ENCODE data around the gene DCHS1.

DCHS1 gene

DNA sequence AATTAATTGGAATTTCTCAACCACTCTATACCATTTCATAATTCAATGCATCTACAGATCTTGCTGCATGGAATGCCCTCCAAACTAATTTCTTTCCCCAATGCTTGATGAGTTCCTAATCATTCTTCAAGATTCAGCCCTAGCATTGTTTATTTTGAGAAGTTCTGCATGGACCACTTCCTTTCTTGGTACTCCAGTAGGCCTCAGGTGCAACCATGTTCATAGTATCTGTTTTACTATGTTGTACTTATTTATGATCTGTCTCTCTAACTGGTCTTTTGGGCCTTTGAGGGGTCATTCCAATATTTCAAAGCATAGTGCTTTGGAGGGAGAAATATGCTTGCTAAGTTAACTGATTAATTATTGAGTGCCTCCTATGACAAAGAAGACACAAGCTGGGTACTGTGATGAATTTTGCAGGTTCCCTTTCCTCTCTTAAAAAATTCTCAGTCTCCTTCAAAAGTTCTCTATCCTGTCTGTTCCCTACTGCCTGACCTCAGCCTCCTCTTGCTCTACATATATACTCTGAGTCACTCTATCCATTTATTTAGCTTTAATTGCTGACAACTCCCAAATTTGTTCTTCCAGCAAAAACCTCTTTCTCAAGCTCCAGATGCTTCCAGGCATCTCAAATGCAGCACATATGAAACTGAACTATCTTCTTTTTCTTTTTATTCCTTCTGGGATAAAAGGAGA, 18.1 kb upstream of the DCHS1 start:
- no peak for DNase-seq

DNA sequence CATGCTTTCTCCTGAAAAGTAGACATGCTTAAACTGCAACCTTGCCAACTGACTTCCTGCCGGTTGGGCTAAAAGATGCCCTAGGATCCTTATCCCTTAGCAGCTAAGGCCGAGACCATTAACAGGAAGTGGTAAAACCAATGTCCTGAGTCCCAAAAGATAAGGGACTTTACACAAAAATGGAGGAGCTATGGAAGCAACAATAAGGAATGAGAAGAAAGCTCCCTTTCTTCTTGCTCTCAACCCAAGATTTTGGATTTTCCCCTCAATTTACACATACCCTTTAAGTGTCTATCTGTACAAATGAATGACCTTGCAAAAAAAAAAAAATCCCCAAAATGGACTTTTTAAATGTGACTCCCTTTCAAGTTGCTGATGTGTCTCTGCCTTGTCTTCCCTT, 16.4 kb upstream of the DCHS1 start:
- no peak for DNase-seq

DNA sequence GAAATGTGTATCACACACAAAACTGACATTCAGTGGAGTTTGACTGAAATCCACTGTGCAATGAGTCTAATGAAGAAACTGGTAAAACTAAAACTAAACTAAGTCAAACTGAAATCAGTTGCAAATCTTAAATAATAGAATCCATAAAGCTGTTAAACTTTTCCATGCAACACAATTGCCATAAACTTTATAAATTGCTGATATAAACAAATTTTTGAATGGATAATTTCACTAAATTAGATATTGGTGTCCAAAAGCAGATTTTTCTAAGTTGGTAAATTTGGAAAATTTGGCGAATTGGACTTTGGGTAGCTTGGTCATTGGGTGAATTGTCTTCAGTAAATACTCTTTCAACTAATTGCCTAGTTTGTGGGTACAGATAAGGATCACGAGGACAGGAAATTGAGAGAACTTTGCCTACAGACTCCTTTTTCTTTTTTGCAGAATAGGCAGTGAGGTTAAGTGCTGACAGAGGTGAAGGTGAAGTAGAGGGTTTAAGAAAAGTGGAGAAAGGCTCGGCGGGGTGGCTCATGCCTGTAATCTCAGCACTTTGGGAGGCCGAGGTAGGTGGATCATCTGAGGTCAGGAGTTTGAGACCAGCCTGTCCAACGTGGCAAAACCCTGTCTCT, 14.7 kb upstream of the DCHS1 start:
- DNase-seq: no peak

DNA sequence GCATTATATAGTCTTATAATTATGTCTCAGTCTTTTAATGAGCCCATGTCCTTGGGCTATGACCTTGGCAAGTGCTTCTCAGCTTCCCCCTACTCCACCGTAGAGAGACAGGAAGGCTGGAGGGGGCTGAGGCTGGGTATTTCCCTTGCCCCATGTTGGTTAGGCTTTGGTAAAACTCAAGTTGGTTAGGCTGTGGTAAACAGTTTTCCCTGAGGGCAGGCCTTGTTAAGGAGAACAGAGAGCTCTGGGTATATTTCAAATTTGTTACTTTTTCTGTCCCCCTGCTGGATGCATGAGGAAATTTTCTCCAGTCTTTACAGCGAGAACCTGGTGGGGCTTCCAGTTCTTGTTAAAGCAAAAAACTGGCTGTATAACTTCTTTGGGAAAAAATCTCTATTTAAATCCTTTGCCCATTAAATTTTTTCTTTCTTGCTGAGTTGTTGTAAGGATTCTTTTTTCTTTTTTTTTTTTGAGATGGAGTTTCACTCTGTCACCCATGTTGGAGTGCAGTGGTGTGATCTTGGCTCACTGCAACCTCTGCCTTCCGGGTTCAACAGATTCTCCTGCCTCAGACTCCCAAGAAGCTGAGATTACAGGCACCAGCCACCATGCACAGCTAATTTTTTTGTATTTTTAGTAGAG, 12.2 kb upstream of the DCHS1 start:
- DNase-seq: peak; percentile 18

DNA sequence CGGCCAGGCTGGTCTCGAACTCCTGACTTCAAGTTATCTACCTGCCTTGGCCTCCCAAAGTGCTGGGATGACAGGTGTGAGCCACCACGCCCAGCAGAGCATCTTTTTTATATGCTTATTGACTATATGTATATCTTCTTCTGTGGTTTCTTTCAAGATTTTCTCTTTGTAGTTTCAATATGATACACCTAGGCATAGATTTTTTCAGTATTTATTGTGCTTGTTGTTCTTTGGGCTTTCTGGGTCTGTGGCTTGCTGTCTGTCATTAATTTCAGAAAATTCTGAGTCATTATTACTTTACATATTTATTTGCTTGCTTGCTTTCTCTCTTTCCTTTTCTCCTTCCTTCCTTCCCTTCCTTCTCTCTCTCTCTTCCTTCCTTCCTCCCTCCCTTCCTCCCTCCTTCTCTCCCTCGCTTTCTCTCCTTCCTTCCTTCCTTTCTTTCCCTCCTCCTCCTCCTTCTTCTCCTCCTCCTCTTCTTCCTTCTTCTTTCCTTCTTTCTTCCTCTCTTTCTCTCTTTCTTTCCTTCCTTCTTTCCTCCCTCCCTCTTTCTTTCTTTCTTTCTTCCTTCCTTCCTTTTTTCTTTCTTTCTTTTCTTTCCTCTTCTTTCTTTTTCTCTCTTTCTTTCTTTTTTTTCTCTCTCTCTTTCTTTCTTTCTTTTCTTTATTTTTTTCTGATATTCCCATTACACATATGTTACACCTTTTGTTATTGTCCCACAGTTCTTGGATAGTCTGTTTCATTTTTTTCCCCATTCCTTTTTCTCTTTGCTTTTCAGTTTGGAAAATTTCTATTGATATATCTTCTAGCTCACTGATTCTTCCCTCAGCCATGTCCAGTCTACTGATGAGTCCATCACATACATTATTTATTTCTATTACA, 10.9 kb upstream of the DCHS1 start:
- no peak for DNase-seq

DNA sequence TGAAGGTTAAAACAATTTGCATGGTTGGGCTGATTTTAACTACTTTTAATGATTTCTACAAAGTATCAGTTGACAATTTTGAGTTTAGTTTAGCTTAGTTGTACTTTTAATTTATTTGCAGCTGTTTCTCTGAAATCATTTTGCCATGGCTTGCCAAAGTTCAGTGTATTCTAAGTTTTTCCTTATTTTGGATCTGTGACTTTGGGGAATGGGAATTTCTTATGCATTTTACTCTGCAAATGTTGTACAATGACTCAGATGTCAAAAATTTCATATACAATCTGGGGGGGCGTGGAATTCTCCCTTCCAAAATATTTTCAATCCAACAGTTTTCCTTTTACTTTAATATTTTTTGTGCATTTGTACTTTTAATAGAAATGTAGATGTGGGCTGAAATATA, 8.9 kb upstream of the DCHS1 start:
- DNase-seq: no peak

DNA sequence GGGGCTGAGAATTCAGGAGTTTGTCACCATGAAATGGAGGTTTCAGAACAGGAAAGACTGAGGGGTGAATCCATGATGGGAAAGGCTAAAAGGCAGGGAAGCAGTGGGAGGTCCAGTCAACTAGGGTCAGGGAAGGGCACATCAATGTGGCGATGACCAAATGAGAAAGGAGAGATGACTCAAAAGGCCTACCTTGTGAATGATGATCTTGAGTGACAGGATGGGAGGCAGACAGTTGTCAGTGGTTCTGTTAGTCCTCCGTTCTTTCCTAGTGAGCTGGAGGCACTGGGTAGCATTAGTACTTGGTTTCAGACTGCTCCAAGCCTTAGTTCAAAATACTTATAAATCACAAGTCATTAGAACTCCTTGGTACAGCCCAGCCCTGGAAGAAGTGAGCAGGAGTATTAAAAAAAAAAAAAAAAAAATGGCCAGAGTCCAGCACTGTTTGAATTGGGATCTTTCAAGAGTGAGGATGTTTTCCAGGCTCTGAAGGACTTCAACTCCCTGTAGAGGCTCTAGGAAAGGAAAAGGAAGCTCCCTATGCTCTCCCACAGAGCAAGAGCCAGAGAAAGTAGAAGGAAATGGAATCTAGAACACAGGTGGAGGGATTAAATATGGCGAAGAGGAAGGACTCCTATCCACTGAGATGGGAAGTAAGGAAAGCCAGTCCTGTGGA, 8.3 kb upstream of the DCHS1 start:
- DNase-seq: no peak

DNA sequence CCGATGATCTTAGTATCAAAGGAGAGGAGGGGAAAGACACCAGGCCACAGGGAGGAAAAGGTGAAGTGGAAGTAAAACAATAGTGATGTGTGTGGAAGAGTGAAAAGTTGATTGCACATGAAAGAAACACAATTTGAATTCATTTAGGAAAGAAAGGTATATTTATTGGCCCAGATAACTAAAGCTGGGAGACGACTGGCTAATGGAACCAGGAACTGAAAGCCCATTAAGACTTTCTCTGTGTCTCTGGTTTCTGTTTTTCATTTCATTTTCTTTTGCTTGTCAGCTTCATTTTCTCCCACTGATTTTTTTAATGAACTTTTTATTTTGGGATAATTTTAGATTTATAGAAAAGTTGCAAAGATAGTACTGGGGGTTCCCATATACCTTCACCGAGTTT, 5.1 kb upstream of the DCHS1 start:
- DNase-seq: no peak

DNA sequence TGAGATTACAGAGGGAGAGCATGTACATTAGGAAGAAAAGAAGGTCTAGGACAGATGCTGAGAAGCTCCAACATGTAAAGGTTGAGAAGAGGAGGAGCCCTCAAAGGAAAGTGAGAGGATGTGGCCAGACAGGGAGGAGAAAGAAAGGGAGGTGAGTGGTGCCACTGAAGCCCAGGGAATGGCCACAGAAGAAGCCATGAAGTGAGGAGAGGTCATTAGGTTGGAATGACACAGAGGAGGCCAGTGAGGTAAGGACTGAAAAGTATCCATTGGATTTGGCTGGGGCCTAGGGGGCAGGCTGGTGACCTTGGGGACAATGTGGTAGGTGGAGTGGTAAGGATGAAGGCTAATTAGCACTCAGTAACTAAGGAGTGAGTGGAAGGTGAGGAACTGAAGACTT, 3.0 kb upstream of the DCHS1 start:
- no peak for DNase-seq

DNA sequence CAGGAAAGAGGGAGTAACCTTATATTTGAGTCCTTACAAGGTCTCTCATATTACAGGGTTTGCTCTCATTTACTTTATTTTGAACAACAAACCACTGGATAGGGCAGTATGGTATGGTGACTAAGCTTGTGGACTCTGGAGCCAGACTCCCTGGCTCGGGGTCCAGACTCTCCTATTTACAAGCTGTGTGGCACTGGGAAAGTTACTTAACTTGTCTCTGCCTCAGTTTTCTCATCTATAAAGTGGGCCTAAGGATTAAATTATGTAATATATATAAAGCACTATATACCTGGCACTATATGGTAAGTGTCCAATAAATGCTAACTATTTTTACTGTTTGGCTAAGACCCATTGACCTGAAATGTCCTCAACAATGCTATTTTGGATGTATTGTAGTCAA, 1.7 kb upstream of the DCHS1 start:
- no peak for DNase-seq

DNA sequence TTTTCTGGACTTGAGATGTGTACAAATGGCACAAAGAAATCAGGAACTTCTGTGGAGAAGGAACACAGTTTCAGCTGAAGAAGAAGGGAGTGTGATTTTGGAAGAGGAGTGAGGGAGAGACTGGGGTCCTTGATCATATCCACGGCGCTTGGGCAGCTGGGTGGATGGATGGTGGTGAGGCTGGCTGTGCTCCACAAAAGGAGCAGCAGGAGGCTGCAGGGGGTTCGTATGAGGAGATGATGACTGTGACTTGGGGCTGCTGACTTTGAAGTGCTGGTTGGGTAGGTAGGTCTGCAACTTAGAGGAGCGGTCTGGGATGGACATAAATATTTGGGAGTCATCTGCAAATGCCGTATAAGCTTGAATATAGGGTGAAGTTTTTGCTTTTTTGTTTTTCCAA, 1.3 kb upstream of the DCHS1 start:
- DNase-seq: no peak

DNA sequence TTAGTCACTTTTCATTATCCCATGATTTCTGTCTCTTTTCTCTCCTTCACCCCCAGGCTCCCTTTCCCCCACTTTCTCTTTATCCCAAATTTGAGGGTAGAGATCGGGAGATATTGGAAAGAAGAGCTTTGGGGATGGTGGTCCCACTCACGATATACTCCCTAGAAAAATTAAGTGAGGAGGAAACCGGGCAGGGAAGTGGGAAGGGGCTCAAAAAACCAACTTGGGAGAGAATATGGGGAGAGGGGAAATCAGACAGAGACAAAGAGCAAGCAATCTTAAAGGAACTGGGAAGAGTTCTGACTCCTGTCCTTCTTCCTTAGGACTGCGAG, 941 bp upstream of the DCHS1 start:
- DNase-seq: no peak

DNA sequence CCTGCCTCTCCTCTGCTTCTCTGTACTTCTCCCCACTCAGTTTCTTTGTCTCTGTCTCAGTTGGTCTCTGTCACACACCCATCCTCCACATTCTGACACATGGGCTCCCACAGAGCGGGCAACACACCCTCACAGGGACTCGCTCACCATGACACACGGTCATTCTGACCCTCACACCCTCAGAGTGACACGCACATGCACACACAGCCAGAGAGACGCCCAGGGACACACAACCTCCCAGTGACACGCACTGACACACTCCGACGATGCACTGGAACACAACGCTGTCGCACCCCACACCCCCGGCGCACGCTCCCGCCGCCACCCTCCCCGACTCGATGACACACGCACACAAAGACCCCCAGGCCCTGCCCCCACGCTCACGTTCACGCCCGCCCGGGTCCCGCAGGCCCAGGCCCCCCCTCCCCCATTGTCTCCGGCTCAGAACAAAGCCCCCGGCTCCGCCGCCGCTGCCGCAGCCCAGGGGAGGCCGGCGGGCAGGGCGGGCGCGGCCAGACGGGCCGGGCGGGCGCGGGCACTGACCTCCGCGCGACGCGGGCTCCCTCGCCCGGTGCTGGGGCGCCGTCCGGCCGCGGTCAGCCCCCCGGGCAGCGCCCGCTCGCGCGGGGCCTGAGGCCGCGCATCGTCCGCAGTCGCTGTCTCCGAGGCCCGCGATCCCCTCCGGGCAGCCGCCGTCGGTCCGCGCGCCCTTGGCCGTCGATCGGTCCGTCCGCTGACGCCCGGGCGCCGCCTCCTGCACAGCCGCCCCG, 404 bp downstream of the DCHS1 start:
- DNase-seq: no peak

DNA sequence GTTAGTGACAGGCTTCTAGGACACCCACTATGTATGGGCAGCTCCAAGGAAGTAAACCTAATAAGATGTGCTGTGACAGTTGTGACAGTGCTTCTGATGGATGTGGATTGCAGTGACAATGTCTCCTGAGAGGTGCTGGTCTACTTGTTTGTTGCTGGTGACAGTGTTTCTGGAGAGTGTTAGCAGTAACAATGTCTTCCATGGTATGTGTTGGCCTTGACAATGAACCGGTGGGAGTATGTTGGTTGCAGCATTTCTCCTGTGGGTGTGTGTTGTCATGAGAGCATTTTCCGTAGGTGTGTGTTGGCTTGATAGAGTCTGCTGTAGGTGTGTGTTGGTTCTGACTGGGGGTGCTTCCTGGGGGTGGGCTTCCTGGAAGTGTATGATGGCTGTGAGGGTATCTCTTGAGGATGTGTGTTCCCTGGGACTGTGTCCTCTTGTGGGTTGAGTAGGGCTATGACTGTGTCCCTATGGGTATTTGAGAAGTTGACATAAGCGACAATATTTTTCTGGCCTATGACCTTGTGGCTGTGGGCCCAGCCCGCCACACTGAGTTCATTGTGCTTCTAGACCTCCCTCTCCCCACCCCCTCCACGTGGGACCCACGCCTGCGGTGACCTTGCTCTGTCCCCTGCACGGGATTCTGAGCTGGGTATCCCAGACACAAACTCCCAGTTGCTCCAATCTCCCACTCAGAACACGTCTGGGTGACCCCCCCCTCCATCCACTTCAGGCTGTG, 1.2 kb downstream of the DCHS1 start:
- DNase-seq: no peak

DNA sequence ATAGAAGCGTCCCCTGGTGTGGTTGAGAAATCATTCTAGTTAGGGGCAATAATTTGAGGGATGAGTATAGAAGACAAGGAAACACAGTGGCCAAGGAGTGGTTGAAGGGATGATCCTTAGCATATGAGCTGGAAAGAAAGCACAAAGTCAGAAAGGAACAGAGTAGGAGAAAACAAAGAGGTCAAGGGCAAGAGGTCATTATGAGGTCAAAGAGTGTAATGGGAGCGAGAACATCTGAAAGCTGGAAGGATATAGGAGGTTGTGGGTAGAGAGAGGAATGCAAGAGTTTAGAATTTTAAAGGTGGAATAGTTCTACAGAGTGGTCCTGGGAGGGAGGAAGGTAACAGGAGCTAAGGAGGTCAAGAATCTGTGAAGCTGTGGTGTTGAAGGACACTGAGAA, 2.0 kb downstream of the DCHS1 start:
- no peak for DNase-seq

DNA sequence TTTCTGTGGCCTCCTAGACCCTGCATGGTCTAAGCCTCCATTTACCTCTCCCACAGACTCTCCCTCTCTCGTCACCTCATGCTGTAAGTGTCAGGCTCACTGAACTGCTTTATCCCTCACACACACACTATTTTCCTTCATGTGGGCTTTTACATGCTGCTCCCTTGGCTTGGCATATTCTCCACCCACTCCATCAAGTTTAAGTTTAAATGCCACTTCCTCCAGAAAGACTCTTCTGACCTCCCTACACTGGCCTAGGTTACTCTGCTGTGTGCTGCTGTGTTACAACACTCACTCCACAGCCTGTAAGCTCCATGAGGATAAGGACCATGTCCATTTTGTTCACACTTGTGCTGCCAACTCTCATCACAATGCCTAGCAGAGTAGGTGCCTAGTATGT, 2.5 kb downstream of the DCHS1 start:
- DNase-seq: no peak

DNA sequence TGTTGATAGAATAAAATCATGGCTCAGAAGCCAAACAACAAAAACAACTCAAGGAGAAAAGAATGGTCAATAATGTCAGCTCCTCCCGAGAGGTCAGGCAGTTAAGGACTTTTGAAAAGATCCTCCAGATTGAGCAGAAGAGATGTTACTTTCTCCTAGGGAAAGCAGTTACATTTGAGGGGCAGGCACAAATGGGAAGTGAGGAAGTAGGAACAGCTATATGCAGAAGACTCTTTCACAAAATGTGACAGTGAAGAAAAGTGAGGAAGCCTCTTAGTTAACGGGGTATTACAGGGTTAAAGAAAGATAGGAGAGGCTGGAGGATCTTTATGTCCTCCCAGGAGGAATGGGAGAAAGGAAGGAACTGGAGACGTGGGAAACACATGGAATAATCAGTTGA, 3.4 kb downstream of the DCHS1 start:
- DNase-seq: no peak

DNA sequence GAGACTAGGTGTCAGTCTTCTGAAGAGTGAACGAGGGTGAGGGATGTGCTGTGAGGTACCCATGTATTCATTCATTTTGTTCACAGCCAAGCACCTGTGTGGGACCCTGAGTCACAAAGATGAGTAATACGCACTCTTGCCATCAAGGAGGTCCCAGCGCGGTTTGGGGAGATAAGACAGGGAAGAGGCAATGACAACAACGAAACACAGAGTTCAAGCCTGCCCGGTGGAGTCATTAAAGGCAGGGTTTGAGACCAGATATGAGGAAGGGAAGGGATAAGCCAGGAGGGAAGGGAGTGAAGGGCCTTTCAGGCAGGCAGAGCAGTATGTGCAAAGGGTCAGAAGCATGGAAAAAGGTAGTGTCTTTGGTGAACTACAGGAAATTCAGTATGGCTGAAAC, 4.6 kb downstream of the DCHS1 start:
- no peak for DNase-seq

DNA sequence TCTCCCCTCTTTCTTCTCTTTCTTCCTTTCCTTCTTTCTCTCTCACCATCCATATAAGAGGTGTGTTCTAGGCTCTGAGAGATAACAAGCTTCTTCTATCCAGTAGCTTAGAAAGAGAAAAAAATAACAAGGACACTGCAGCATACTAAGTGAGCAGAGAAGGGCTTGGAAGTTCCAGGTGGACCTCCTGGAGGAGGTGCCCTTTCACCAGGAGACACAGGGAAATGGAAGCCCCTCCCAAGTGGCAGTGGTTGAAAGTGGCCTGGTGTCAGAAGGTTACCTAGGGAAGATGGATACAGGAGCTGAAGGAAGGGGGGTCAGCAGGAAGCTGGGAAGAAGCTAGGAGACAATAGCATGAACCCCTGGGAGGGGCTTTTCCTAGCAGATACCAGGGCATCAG, 5.5 kb downstream of the DCHS1 start:
- no peak for DNase-seq

DNA sequence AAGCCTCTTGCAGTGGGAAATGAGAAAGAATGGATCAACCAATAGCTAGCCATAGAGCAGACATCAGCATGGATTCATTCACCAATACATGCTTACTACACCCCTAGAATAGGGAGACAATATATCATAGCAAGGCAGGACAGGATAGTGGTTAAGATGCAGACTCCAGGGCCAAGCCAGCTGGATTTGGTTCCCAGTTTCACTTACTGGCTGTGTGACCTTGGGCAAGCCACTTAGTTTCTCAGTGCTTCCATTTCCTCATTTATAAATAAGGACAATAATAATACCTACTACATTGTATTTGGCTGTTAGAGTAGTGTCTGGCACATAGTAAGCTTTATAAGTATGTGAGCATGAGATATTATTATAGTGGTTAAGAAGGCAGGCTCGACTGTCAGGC, 7.1 kb downstream of the DCHS1 start:
- DNase-seq: no peak

DNA sequence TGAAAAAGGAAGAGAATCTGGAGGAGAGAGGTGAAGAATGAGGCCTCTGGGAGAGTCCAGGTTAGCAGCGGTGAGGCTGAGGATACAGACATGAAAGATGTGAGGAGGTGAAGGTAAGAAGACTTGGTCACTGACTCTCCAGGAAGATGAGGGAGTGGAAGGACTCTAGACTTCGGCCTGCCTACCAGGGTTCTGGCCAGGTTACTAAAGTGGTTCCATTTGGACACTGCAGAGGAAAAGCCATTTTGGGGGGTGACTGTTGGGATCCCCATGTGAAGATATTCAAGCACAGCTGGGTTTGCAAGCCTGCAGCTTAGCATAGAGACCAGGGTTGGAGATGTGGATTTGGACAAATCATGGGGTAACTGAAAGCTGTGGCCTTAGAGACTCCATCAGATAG, 7.8 kb downstream of the DCHS1 start:
- no peak for DNase-seq
